ENCODE measurements around the gene STAP1.

STAP1 gene

GRCh38 chr4:67587156-67587555 is 28.6 kb downstream of the STAP1 start:
- no peak for TF ChIP-seq CTCF (conservative IDR thresholded peaks at IDR 0.05; ENCODE audit: low read length)
- DNase-seq (ENCODE audit: low read depth): no peak
- H3K4me3 ChIP-seq (ENCODE audit: low read length): no peak overlapping the region

- DNase-seq (ENCODE audit: low read depth): peak; percentile 30
- no peak overlapping the region for H3K4me3 ChIP-seq (ENCODE audit: low read length)
- no peak for TF ChIP-seq CTCF (conservative IDR thresholded peaks at IDR 0.05; ENCODE audit: low read length)
Measured at GRCh38 chr4:67593741-67594175, 35.2 kb downstream of the STAP1 start.

- H3K4me3 ChIP-seq (ENCODE audit: low read length): no peak overlapping the region
- TF ChIP-seq CTCF (conservative IDR thresholded peaks at IDR 0.05; ENCODE audit: low read length): no peak
- DNase-seq (ENCODE audit: low read depth): no peak
Measured at GRCh38 chr4:67603310-67604028, 44.9 kb downstream of the STAP1 start.

GRCh38 chr4:67604029-67604381 is 45.5 kb downstream of the STAP1 start:
- TF ChIP-seq CTCF (conservative IDR thresholded peaks at IDR 0.05; ENCODE audit: low read length): no peak
- H3K4me3 ChIP-seq (ENCODE audit: low read length): no peak overlapping the region
- DNase-seq (ENCODE audit: low read depth): no peak

GRCh38 chr4:67604749-67605148 is 46.2 kb downstream of the STAP1 start:
- H3K4me3 ChIP-seq (ENCODE audit: low read length): no peak overlapping the region
- no peak for TF ChIP-seq CTCF (conservative IDR thresholded peaks at IDR 0.05; ENCODE audit: low read length)
- DNase-seq (ENCODE audit: low read depth): peak; percentile 10

- DNase-seq (ENCODE audit: low read depth): no peak
- TF ChIP-seq CTCF (conservative IDR thresholded peaks at IDR 0.05; ENCODE audit: low read length): no peak
- H3K4me3 ChIP-seq (ENCODE audit: low read length): no peak overlapping the region
Measured at GRCh38 chr4:67608027-67608426, 49.5 kb downstream of the STAP1 start.

- no peak for DNase-seq (ENCODE audit: low read depth)
- no peak for TF ChIP-seq CTCF (conservative IDR thresholded peaks at IDR 0.05; ENCODE audit: low read length)
- H3K4me3 ChIP-seq (ENCODE audit: low read length): no peak overlapping the region
Measured at GRCh38 chr4:67614186-67614585, 55.7 kb downstream of the STAP1 start.
